Astrocyte (in vitro differentiated cells and primary cell): Measurements from ENCODE around the gene RECK.

ENCODE experiments used
- CTCF ChIP-seq: IDR thresholded peaks from 2 replicates; pipeline ENCODE4 v1.5.1; 2011; ENCODE audit warnings: low read depth, mild to moderate bottlenecking, inconsistent platforms, low read length, moderate library complexity; ENCODE audit not compliant: insufficient read depth
- EZH2 ChIP-seq: IDR thresholded peaks from 2 replicates; pipeline ENCODE4 v1.6.1; 2012; ENCODE audit warnings: mild to moderate bottlenecking, low read length, inconsistent platforms; ENCODE audit not compliant: insufficient read depth

- TF ChIP-seq CTCF = no peak
- no peak for TF ChIP-seq EZH2
These were observed 49.7 kb downstream of the RECK start for GRCh38 chr9:36086442-36086841.
